ENCODE results near the gene TMC2. TPM values are rescaled to one million over a fixed set of nuclear protein-coding genes. Genes with fewer than 3 reads are reported as not detected.

TMC2 gene
- total RNA-seq, 1 donor from 2014 or later = not detected

Other genes starting within 250 kb of the TMC2 start
- 3.5 TPM in 1 of 2 replicates, not detected in the other for gene TGM3, start 240.6 kb upstream of the TMC2 start, total RNA-seq
- not detected in 2 replicates for gene TGM6, start 155.7 kb upstream of the TMC2 start, total RNA-seq
- 349 and 358 TPM in 2 replicates for gene SNRPB, start 65.8 kb upstream of the TMC2 start, total RNA-seq
- gene ZNF343, start 27.7 kb upstream of the TMC2 start, total RNA-seq = 5.5 and 12.0 TPM in 2 replicates
- gene NOP56, start 116.1 kb downstream of the TMC2 start, total RNA-seq = 122 and 123 TPM in 2 replicates
- gene IDH3B, start 127.6 kb downstream of the TMC2 start, total RNA-seq = 81.7 and 111 TPM in 2 replicates
- 2.3 and 4.1 TPM in 2 replicates for gene EBF4, start 156.2 kb downstream of the TMC2 start, total RNA-seq